ENCODE measurements around the gene PLCB4. TPM values are rescaled to one million over a fixed set of nuclear protein-coding genes. Genes with fewer than 3 reads are reported as not detected.

Gene PLCB4
- polyA plus RNA-seq, 3 donors: not detected

- WGBS (ENCODE audit: insufficient coverage): 55% methylated on average over 5 of the region's 5 CpGs
- no peak for DNase-seq
- Histone ChIP-seq H3K9me3 (replicated peaks in 1 of 2; ENCODE audit: control insufficient read depth in 1 of 2, insufficient read depth in 1 of 2, low read length in 2 of 2) (no peaks in the 10 kb centered on the region), H3K4me1 (ENCODE audit: control insufficient read depth in 1 of 2, insufficient read depth in 2 of 2, low read length in 2 of 2) (no peaks in the 10 kb centered on the region), H4K20me1 (ENCODE audit: insufficient read depth, low read length) (no peaks in the 10 kb centered on the region), H3K9ac (ENCODE audit: insufficient read depth, low read length, poor library complexity, severe bottlenecking) (no peak overlapping the region), H3K79me2 (ENCODE audit: insufficient read depth, low read length) (no peaks in the 10 kb centered on the region), H2AFZ (ENCODE audit: insufficient read depth, low read depth, low read length, poor library complexity, severe bottlenecking) (no peak overlapping the region), H3K27ac (ENCODE audit: low read depth in 1 of 2, low read length in 2 of 2) (no peak overlapping the region), H3K36me3 (replicated peaks in 1 of 2; ENCODE audit: control insufficient read depth in 1 of 2, insufficient read depth in 2 of 2, low read length in 2 of 2) (no peaks in the 10 kb centered on the region), H3K27me3 (ENCODE audit: control insufficient read depth in 2 of 2, insufficient read depth in 2 of 2, low read length in 2 of 2) (no peaks in the 10 kb centered on the region), H3K4me3 (replicated peaks in 1 of 3; ENCODE audit: low read depth in 2 of 3, low read length in 3 of 3) (no peak overlapping the region), H3K4me2 (replicated peaks; ENCODE audit: extremely low read depth, low read length, poor library complexity, severe bottlenecking) (no peak overlapping the region)
- no peak for TF ChIP-seq CTCF (IDR thresholded peaks at IDR 0.05)
- Mint-ChIP-seq H3K4me1 (peaks cover 5% of the 10 kb centered on the region), H3K36me3 (no peaks in the 10 kb centered on the region), H3K27me3 (ENCODE audit: low read depth in 3 of 3) (peaks cover 0 to 3% (median 0%) of the 10 kb centered on the region in 3 donors), H3K4me3 (no peak overlapping the region), H3K9me3 (no peaks in the 10 kb centered on the region), H3K27ac (no peak overlapping the region)
- intact Hi-C loops (cut with micrococcal nuclease): no loop called here
Observed at GRCh38 chr20:9200196-9200595, 131.3 kb downstream of the PLCB4 start.

GRCh38 chr20:9200620-9201019 is 131.7 kb downstream of the PLCB4 start:
- H3K4me1 Mint-ChIP-seq: peaks cover 2% of the 10 kb centered on the region
- no peaks in the 10 kb centered on the region for H3K79me2 ChIP-seq (ENCODE audit: insufficient read depth, low read length)
- intact Hi-C loops (cut with micrococcal nuclease): no loop called here
- no peak overlapping the region for H3K4me3 ChIP-seq (replicated peaks in 1 of 3; ENCODE audit: low read depth in 2 of 3, low read length in 3 of 3)
- peaks cover 0 to 3% (median 0%) of the 10 kb centered on the region in 3 donors for H3K27me3 Mint-ChIP-seq (ENCODE audit: low read depth in 3 of 3)
- H2AFZ ChIP-seq (ENCODE audit: insufficient read depth, low read depth, low read length, poor library complexity, severe bottlenecking): no peak overlapping the region
- H3K9ac ChIP-seq (ENCODE audit: insufficient read depth, low read length, poor library complexity, severe bottlenecking): no peak overlapping the region
- no peak for DNase-seq
- no peaks in the 10 kb centered on the region for H4K20me1 ChIP-seq (ENCODE audit: insufficient read depth, low read length)
- no peaks in the 10 kb centered on the region for H3K27me3 ChIP-seq (ENCODE audit: control insufficient read depth in 2 of 2, insufficient read depth in 2 of 2, low read length in 2 of 2)
- no peaks in the 10 kb centered on the region for H3K4me1 ChIP-seq (ENCODE audit: control insufficient read depth in 1 of 2, insufficient read depth in 2 of 2, low read length in 2 of 2)
- H3K4me3 Mint-ChIP-seq: no peak overlapping the region
- no peaks in the 10 kb centered on the region for H3K36me3 Mint-ChIP-seq
- no peak overlapping the region for H3K27ac Mint-ChIP-seq
- peaks cover 0 to under 1% (median 0%) of the 10 kb centered on the region in 7 donors for H3K9me3 Mint-ChIP-seq
- 80% methylated on average over 1 of the region's 1 CpG for WGBS (ENCODE audit: insufficient coverage)
- H3K9me3 ChIP-seq (replicated peaks in 1 of 2; ENCODE audit: control insufficient read depth in 1 of 2, insufficient read depth in 1 of 2, low read length in 2 of 2): no peaks in the 10 kb centered on the region
- TF ChIP-seq CTCF (IDR thresholded peaks at IDR 0.05): no peak
- H3K27ac ChIP-seq (ENCODE audit: low read depth in 1 of 2, low read length in 2 of 2): no peak overlapping the region
- no peak overlapping the region for H3K4me2 ChIP-seq (replicated peaks; ENCODE audit: extremely low read depth, low read length, poor library complexity, severe bottlenecking)
- no peaks in the 10 kb centered on the region for H3K36me3 ChIP-seq (replicated peaks in 1 of 2; ENCODE audit: control insufficient read depth in 1 of 2, insufficient read depth in 2 of 2, low read length in 2 of 2)

Data from CD14-positive monocyte (primary cell).